Measurements from ENCODE around the gene TH.

DNA sequence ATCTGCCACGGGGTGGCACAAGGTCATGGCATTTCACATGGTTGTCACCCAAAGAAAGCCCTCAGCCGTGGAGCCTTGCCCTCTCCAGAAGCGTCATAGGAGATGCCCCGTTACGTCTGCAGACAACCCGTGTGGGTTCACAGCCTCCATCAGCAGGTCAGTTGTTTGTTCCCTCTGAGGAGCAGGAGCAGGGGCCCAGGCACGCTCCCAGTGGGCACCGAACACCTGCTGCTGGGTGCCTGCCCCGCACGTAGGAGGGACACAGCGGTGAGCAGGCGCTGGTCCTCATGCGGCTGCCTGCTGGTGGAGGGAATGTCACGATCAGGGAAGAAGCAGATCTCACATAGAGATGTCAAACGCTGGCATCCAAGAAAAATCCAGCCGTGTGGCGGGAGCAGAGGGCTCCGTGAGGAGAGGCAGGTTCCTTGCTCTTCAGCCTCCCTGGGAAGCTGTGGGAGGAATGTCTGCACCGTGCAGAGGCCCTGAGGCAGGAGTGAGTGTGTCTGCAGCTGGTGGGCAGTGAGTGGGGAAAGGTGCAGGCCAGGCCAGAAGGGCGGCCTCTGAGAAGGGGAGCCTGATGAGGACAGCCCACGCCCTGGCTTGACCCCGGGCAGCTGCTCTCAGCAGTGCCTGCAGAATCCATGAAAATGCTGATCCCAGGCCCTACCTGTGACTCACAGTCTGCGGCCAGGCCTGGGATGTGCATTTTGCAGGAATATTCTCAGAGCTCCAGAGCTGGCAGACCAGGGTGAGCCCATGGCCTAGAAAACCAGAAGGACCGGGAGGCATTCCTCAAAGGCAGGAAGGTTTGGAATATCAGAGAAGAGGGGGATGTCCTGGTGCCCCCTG is 36.4 kb upstream of the TH start:
- TF ChIP-seq, protein P1, sequence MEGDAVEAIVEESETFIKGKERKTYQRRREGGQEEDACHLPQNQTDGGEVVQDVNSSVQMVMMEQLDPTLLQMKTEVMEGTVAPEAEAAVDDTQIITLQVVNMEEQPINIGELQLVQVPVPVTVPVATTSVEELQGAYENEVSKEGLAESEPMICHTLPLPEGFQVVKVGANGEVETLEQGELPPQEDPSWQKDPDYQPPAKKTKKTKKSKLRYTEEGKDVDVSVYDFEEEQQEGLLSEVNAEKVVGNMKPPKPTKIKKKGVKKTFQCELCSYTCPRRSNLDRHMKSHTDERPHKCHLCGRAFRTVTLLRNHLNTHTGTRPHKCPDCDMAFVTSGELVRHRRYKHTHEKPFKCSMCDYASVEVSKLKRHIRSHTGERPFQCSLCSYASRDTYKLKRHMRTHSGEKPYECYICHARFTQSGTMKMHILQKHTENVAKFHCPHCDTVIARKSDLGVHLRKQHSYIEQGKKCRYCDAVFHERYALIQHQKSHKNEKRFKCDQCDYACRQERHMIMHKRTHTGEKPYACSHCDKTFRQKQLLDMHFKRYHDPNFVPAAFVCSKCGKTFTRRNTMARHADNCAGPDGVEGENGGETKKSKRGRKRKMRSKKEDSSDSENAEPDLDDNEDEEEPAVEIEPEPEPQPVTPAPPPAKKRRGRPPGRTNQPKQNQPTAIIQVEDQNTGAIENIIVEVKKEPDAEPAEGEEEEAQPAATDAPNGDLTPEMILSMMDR (IDR thresholded peaks at IDR 0.05), result no peak
- no peak for TF ChIP-seq POLR2AphosphoS5 (IDR thresholded peaks at IDR 0.05; ENCODE audit: low read depth, low read length)

Data from Panc1 (cell line).